Measurements from ENCODE around the gene GPR139.

Gene GPR139

GRCh38 chr16:20056436-20056835 lies 17.3 kb downstream of the GPR139 start:
- no peak for DNase-seq

- DNase-seq: no peak
Observed at GRCh38 chr16:20053336-20053735, 20.4 kb downstream of the GPR139 start.

- no peak for DNase-seq
Observed at GRCh38 chr16:20051611-20052010, 22.1 kb downstream of the GPR139 start.

- no peak for DNase-seq
Observed at GRCh38 chr16:20051147-20051546, 22.5 kb downstream of the GPR139 start.

- DNase-seq: no peak
Observed at GRCh38 chr16:20049831-20050230, 23.9 kb downstream of the GPR139 start.

GRCh38 chr16:20045886-20046285 lies 27.8 kb downstream of the GPR139 start:
- DNase-seq: peak in 1 of 56 donors; percentile 0

- DNase-seq: no peak
Observed at GRCh38 chr16:20042848-20043247, 30.8 kb downstream of the GPR139 start.

- no peak for DNase-seq
Observed at GRCh38 chr16:20041924-20042596, 31.6 kb downstream of the GPR139 start.

- no peak for DNase-seq
Observed at GRCh38 chr16:20040011-20040410, 33.7 kb downstream of the GPR139 start.

GRCh38 chr16:20029611-20030010 lies 44.1 kb downstream of the GPR139 start:
- no peak for DNase-seq

GRCh38 chr16:20026361-20027072 lies 47.2 kb downstream of the GPR139 start:
- DNase-seq: no peak

GRCh38 chr16:20023190-20023589 lies 50.5 kb downstream of the GPR139 start:
- no peak for DNase-seq

GRCh38 chr16:20020976-20021375 lies 52.7 kb downstream of the GPR139 start:
- no peak for DNase-seq

GRCh38 chr16:20020083-20020482 lies 53.6 kb downstream of the GPR139 start:
- DNase-seq: no peak

GRCh38 chr16:20016234-20016633 lies 57.5 kb downstream of the GPR139 start:
- no peak for DNase-seq

- DNase-seq: no peak
Observed at GRCh38 chr16:20004931-20005330, 68.8 kb downstream of the GPR139 start.

GRCh38 chr16:20002936-20003335 lies 70.8 kb downstream of the GPR139 start:
- DNase-seq: no peak

- no peak for DNase-seq
Observed at GRCh38 chr16:20001856-20002707, 71.6 kb downstream of the GPR139 start.

GRCh38 chr16:19997734-19998133 lies 76.0 kb downstream of the GPR139 start:
- no peak for DNase-seq

GRCh38 chr16:19997264-19997663 lies 76.4 kb downstream of the GPR139 start:
- peak in 1 of 56 donors; percentile 4 for DNase-seq

GRCh38 chr16:19994466-19995170 lies 79.1 kb downstream of the GPR139 start:
- DNase-seq: no peak

GRCh38 chr16:19991614-19992013 lies 82.1 kb downstream of the GPR139 start:
- DNase-seq: no peak
